GM12878 (cell line): ENCODE data around the gene CHD6. TPM values are rescaled to one million over a fixed set of nuclear protein-coding genes. Genes with fewer than 3 reads are reported as not detected.

Experiments used
- ATAC-seq: fragments of 200-7000 bp; cut with Tn5 transposase; 3 replicates; pipeline ENCODE4 v1.9.1; 2020; ENCODE audit warnings: mild to moderate bottlenecking, moderate library complexity
- BruUV-seq: library from RNA; stranded (reverse); fragments of 400-500 nt; replicated peaks from 2 replicates; lab custom pipeline; 2021; lab: Mats Ljungman, UMichigan
- CTCF ChIA-PET: fragments of 300-600 bp; sonication (Branson Sonifier 250); formaldehyde crosslinking; extraction: SDS; loops from one replicate; lab custom pipeline; 2021; ENCODE audit warnings: inconsistent platforms; lab: Yijun Ruan, JAX
- POLR2A ChIA-PET: fragments of 350-600 bp; formaldehyde crosslinking; extraction: SDS; loops from one replicate; lab custom pipeline; 2021; ENCODE audit warnings: inconsistent platforms; lab: Charles Lee
- RAD21 ChIA-PET: fragments of 300-600 bp; sonication (Branson Sonifier 250); formaldehyde crosslinking; loops from one replicate; lab custom pipeline; 2023; ENCODE audit warnings: antibody characterized with exemption; ENCODE audit not compliant: unreplicated experiment; lab: Charles Lee
- SMC1A ChIA-PET: fragments of 300-600 bp; sonication (Branson Sonifier 250); formaldehyde crosslinking; loops from one replicate; lab custom pipeline; 2023; ENCODE audit not compliant: unreplicated experiment, uncharacterized antibody; lab: Charles Lee
- DNase-seq: peaks from one replicate; pipeline ENCODE4 v3.0.0-alpha.2; 2011; ENCODE audit warnings: low read depth, low spot score
- FAIRE-seq: peaks from 3 replicates; lab custom pipeline; 2011; peaks lifted over from hg19 to GRCh38; lab: Jason Lieb, UNC
- H2AFZ ChIP-seq: 2 replicates; pipeline ENCODE4 v1.6.0; 2011; ENCODE audit warnings: low read depth, low read length, control low read depth; ENCODE audit not compliant: control insufficient read depth
- H3K27ac ChIP-seq: 2 replicates; pipeline ENCODE4 v1.5.1; 2011; ENCODE audit warnings: control low read depth; ENCODE audit not compliant: control insufficient read depth, insufficient read depth
- H3K27me3 ChIP-seq, 2 experiments: replicated peaks in 1 of 2; 2 replicates each; pipeline versions ENCODE4 v1.6.0 to v1.6.1; 2011; ENCODE audit warnings: low read length in 1 of 2; ENCODE audit not compliant: control insufficient read depth in 2 of 2, insufficient read depth in 2 of 2
- H3K36me3 ChIP-seq, 2 experiments: 2 replicates each; pipeline ENCODE4 v1.5.1; 2011; ENCODE audit warnings: low read length in 1 of 2; ENCODE audit not compliant: control insufficient read depth in 2 of 2, insufficient read depth in 2 of 2
- H3K4me1 ChIP-seq: 2 replicates; pipeline ENCODE4 v1.6.1; 2011; ENCODE audit warnings: mild to moderate bottlenecking, low read length, moderate library complexity, mixed read lengths; ENCODE audit not compliant: control insufficient read depth, insufficient read depth
- H3K4me2 ChIP-seq: 2 replicates; pipeline ENCODE4 v1.6.0; 2011; ENCODE audit warnings: control low read depth; ENCODE audit not compliant: control insufficient read depth, insufficient read depth
- H3K4me3 ChIP-seq: fragments of 200-600 bp; sonication (generic); 2 replicates; pipeline ENCODE4 v1.5.1; 2016
- H3K79me2 ChIP-seq: 2 replicates; pipeline ENCODE4 v1.6.0; 2011; ENCODE audit warnings: low read length; ENCODE audit not compliant: control insufficient read depth, insufficient read depth
- H3K9ac ChIP-seq: 2 replicates; pipeline ENCODE4 v1.8.0; 2011; ENCODE audit warnings: low read length, control low read depth, mixed read lengths; ENCODE audit not compliant: control insufficient read depth, insufficient read depth
- H3K9me3 ChIP-seq: replicated peaks from 3 replicates; pipeline ENCODE4 v1.5.1; 2011; ENCODE audit warnings: mild to moderate bottlenecking, low read length; ENCODE audit not compliant: control insufficient read depth, insufficient read depth
- H4K20me1 ChIP-seq: 2 replicates; pipeline ENCODE4 v1.6.0; 2011; ENCODE audit not compliant: control insufficient read depth, insufficient read depth
- CHD2 ChIP-seq: IDR thresholded peaks from 2 replicates; pipeline ENCODE4 v1.6.1; 2011; ENCODE audit warnings: low read depth, low read length, improper control_type of control experiment, borderline replicate concordance
- EED ChIP-seq: sonication (generic); IDR thresholded peaks from 2 replicates; pipeline ENCODE4 v1.6.1; 2016; ENCODE audit warnings: antibody characterized with exemption, low read depth
- IRF5 ChIP-seq: fragments of 450-650 bp; IDR thresholded peaks from 2 replicates; pipeline ENCODE4 v1.6.1; 2017; ENCODE audit warnings: borderline replicate concordance
- MEF2B ChIP-seq: fragments of 450-650 bp; IDR thresholded peaks from 2 replicates; pipeline ENCODE4 v1.6.1; 2018; ENCODE audit warnings: mild to moderate bottlenecking, moderate library complexity; ENCODE audit not compliant: partially characterized antibody, poor library complexity, severe bottlenecking
- MLLT1 ChIP-seq: fragments of 450-650 bp; IDR thresholded peaks from 2 replicates; pipeline ENCODE4 v1.6.1; 2016; ENCODE audit warnings: mild to moderate bottlenecking
- NFYA ChIP-seq: IDR thresholded peaks from 2 replicates; pipeline ENCODE4 v1.6.1; 2011; ENCODE audit warnings: low read depth, mild to moderate bottlenecking, low read length, improper control_type of control experiment, borderline replicate concordance
- POU2F2 ChIP-seq: IDR thresholded peaks from 3 replicates; pipeline ENCODE4 v1.6.1; 2011; ENCODE audit warnings: low read depth, mild to moderate bottlenecking, low read length, borderline replicate concordance
- SIX5 ChIP-seq: IDR thresholded peaks from 2 replicates; pipeline ENCODE4 v1.6.1; 2011; ENCODE audit warnings: mild to moderate bottlenecking, low read depth, low read length, moderate library complexity; ENCODE audit not compliant: severe bottlenecking
- WGBS: methylation state at CpG from one replicate; pipeline ENCODE4 v1.1.6; 2016; ENCODE audit warnings: low lambda C conversion rate; ENCODE audit not compliant: insufficient replicate concordance, insufficient coverage; ENCODE audit errors: missing lambda C conversion rate; 5-methylcytosine and 5-hydroxymethylcytosine counted together
- in situ Hi-C: fragments of 300-500 bp; cut with MboI; formaldehyde crosslinking; loops from 9 replicates; pipeline ENCODE4 v1.14.3; 2018; ENCODE audit warnings: mixed read lengths
- intact Hi-C: fragments of 100-400 bp; cut with micrococcal nuclease; formaldehyde crosslinking; loops from one replicate; pipeline ENCODE4 v1.14.2; 2022; ENCODE audit not compliant: unreplicated experiment
- polyA plus RNA-seq, 11 experiments: library from polyadenylated mRNA; depleted of rRNA in 4 of 11; unstranded in 6 of 11; stranded (reverse) in 5 of 11; fragments of >200 nt; fragmentation: Nextera tagmentation in 4 of 11; fragmentation: Illumina TruSeq in 1 of 11; extraction: Ambion mirVana in 4 of 11; extraction: Trizol in 1 of 11; gene quantifications; 1 replicate in 1 of 11; 2 replicates in 10 of 11; pipeline versions ENCODE4 v1.2.1 to v1.2.3, GENCODE V29; 2011 to 2016; ENCODE audit warnings: inconsistent platforms in 2 of 11, missing spikeins in 2 of 11, low read depth in 1 of 11
- total RNA-seq, 4 experiments: library from RNA; depleted of rRNA in 3 of 4; stranded (reverse); fragments of >200 nt in 3 of 4; fragmentation: Illumina TruSeq in 1 of 4; extraction: Trizol in 1 of 4; gene quantifications; 2 replicates each; pipeline versions ENCODE4 v1.2.1 to v1.2.3, GENCODE V29; 2013 to 2021

Gene CHD6
- total and polyA plus RNA-seq, 10 of the 15 experiments (the other 5 are each of a cell fraction or from before 2014, with no cell fraction given), result 4.3 to 25.5 (median 17.1) TPM

GRCh38 chr20:41367956-41368355 lies 250.2 kb downstream of the CHD6 start:
- no peak for TF ChIP-seq POU2F2
- Histone ChIP-seq H3K27me3 (peaks cover 0 to 15% of the 10 kb centered on the region in 2 experiments), H3K9me3 (no peaks in the 10 kb centered on the region), H3K27ac (no peak overlapping the region), H3K36me3 (no peaks in the 10 kb centered on the region), H4K20me1 (no peaks in the 10 kb centered on the region), H3K9ac (no peak overlapping the region), H3K79me2 (no peaks in the 10 kb centered on the region), H3K4me1 (peaks cover 14% of the 10 kb centered on the region), H3K4me3 (no peak overlapping the region), H3K4me2 (no peak overlapping the region), H2AFZ (no peak overlapping the region)
- ATAC-seq, result no peak
- ChIA-PET RAD21 (no interaction called here), POLR2A (no interaction called here), SMC1A (no interaction called here), CTCF (no interaction called here)
- BruUV-seq, result no TSS peak
- in situ Hi-C loops, result no loop called here
- DNase-seq, result no peak
- intact Hi-C loops, result no loop called here
- WGBS, result 45% methylated on average over 3 of the region's 3 CpGs
- FAIRE-seq, result no peak

- Histone ChIP-seq H3K36me3 (no peaks in the 10 kb centered on the region), H2AFZ (no peak overlapping the region), H3K27me3 (peaks cover 0 to 15% of the 10 kb centered on the region in 2 experiments), H3K4me1 (peaks cover 14% of the 10 kb centered on the region), H3K9me3 (no peaks in the 10 kb centered on the region), H3K79me2 (no peaks in the 10 kb centered on the region), H3K4me3 (no peak overlapping the region), H3K27ac (no peak overlapping the region)
- FAIRE-seq, result no peak
- ChIA-PET RAD21 (no interaction called here), POLR2A (no interaction called here), CTCF (no interaction called here), SMC1A (no interaction called here)
- intact Hi-C loops, result no loop called here
- no peak for DNase-seq
- BruUV-seq, result no TSS peak
- 55% methylated on average over 13 of the region's 13 CpGs for WGBS
- TF ChIP-seq CHD2, result no peak
- TF ChIP-seq SIX5, result no peak
- TF ChIP-seq MEF2B, result no peak
- TF ChIP-seq EED, result no peak
- no peak for TF ChIP-seq IRF5
- TF ChIP-seq NFYA, result no peak
- no peak for TF ChIP-seq MLLT1
- TF ChIP-seq, all 136 proteins: peak for 0
- H3K4me2 ChIP-seq, result no peak overlapping the region
- in situ Hi-C loops, result no loop called here
- ATAC-seq, result no peak
- no peak overlapping the region for H3K9ac ChIP-seq
- H4K20me1 ChIP-seq, result no peaks in the 10 kb centered on the region
Measured at GRCh38 chr20:41367393-41367695, 250.8 kb downstream of the CHD6 start.
